ENCODE measurements around the gene CYP3A7.

GRCh38 chr7:99772565-99772964, 37.6 kb upstream of the CYP3A7 start:
- TF ChIP-seq CTCF (IDR thresholded peaks at IDR 0.05; ENCODE audit: low read depth, low read length, poor library complexity, severe bottlenecking), result no peak
- TF ChIP-seq EZH2phosphoT487 (IDR thresholded peaks at IDR 0.05; ENCODE audit: borderline replicate concordance, low read length), result no peak

Data from DOHH2 (cell line).